DOHH2 (cell line): Measurements from ENCODE around the gene NRXN3.

ENCODE experiments used
- H3F3A ChIP-seq: fragments of 200-600 bp; sonication (generic), shearing (Covaris generic); 2 replicates; pipeline ENCODE4 v1.6.0; 2016; ENCODE audit warnings: antibody characterized with exemption, mild to moderate bottlenecking; ENCODE audit not compliant: control insufficient read depth, insufficient read depth
- H3K27ac ChIP-seq: fragments of 200-600 bp; sonication (generic); 2 replicates; pipeline ENCODE4 v1.5.1; 2014; ENCODE audit warnings: low read depth, mild to moderate bottlenecking, low read length, moderate library complexity
- H3K27me3 ChIP-seq: fragments of 200-600 bp; sonication (generic); 2 replicates; pipeline ENCODE4 v1.6.1; 2014; ENCODE audit warnings: mild to moderate bottlenecking, low read length, mixed read lengths; ENCODE audit not compliant: control insufficient read depth
- H3K36me3 ChIP-seq: fragments of 200-600 bp; sonication (generic); 2 replicates; pipeline ENCODE4 v1.6.1; 2014; ENCODE audit warnings: mild to moderate bottlenecking, low read length, moderate library complexity, mixed read lengths; ENCODE audit not compliant: control insufficient read depth
- H3K4me1 ChIP-seq: fragments of 200-600 bp; sonication (generic); 2 replicates; pipeline ENCODE4 v1.6.1; 2014; ENCODE audit warnings: mild to moderate bottlenecking, low read length, mixed read lengths; ENCODE audit not compliant: control insufficient read depth
- H3K4me2 ChIP-seq: fragments of 200-600 bp; sonication (generic); 2 replicates; pipeline ENCODE4 v1.6.0; 2014; ENCODE audit warnings: mild to moderate bottlenecking, low read length, moderate library complexity
- H3K4me3 ChIP-seq: fragments of 200-600 bp; sonication (generic); 2 replicates; pipeline ENCODE4 v1.5.1; 2014; ENCODE audit warnings: mild to moderate bottlenecking, low read length, mixed read lengths
- H3K79me2 ChIP-seq: fragments of 200-600 bp; sonication (generic); 2 replicates; pipeline ENCODE4 v1.6.1; 2014; ENCODE audit warnings: mild to moderate bottlenecking, low read length, mixed read lengths; ENCODE audit not compliant: control insufficient read depth
- H3K9me2 ChIP-seq: fragments of 200-600 bp; sonication (generic); replicated peaks from 2 replicates; pipeline ENCODE4 v1.6.1; 2014; ENCODE audit warnings: mild to moderate bottlenecking, low read length, mixed read lengths; ENCODE audit not compliant: control insufficient read depth
- H3K9me3 ChIP-seq: fragments of 200-600 bp; sonication (generic); 2 replicates; pipeline ENCODE4 v1.6.1; 2014; ENCODE audit warnings: antibody characterized with exemption, low read length, mixed read lengths; ENCODE audit not compliant: control insufficient read depth, insufficient read depth
- H4K20me1 ChIP-seq: fragments of 200-600 bp; sonication (generic); 2 replicates; pipeline ENCODE4 v1.6.0; 2014; ENCODE audit warnings: low read depth, mild to moderate bottlenecking, antibody characterized with exemption, low read length, moderate library complexity; ENCODE audit not compliant: control insufficient read depth, insufficient read depth
- EZH2phosphoT487 ChIP-seq: fragments of 200-600 bp; sonication (generic); IDR thresholded peaks from 2 replicates; pipeline ENCODE4 v1.6.1; 2017; ENCODE audit warnings: borderline replicate concordance, mild to moderate bottlenecking, antibody characterized with exemption, low read length, moderate library complexity, mixed read lengths
- TF ChIP-seq, protein P1 (sequence below): fragments of 200-600 bp; sonication (generic); IDR thresholded peaks from one replicate; pipeline ENCODE4 v1.5.1; 2014; ENCODE audit warnings: antibody characterized with exemption, mild to moderate bottlenecking, low read depth, low read length; ENCODE audit not compliant: poor library complexity, severe bottlenecking

The NRXN3 gene

DNA sequence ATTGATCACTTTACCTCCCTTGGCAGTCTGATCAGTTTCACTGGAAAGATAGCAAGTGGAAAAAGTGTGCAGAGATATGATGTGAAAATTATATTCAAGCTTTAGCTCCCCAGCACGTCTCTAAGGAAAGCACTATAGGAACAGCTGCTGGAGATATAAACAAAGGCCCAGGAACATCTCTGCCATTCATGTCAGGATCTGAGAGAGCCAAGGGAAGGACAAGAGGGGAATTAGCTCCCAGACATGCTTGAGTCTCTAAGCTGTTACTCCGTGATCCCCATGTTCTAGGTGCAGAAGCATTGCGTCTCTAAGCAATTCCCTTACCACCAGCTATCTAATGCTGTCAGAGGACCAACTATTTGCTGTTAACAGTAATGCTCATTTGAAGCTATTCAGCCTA, 1341.0 kb downstream of the NRXN3 start:
- Histone ChIP-seq H3K4me1 (no peaks in the 10 kb centered on the region), H4K20me1 (no peaks in the 10 kb centered on the region), H3K4me2 (no peak overlapping the region), H3K27ac (no peak overlapping the region), H3F3A (no peaks in the 10 kb centered on the region), H3K27me3 (no peaks in the 10 kb centered on the region), H3K36me3 (no peaks in the 10 kb centered on the region), H3K9me2 (no peaks in the 10 kb centered on the region), H3K4me3 (no peak overlapping the region), H3K79me2 (no peaks in the 10 kb centered on the region), H3K9me3 (no peaks in the 10 kb centered on the region)
- TF ChIP-seq, protein P1, sequence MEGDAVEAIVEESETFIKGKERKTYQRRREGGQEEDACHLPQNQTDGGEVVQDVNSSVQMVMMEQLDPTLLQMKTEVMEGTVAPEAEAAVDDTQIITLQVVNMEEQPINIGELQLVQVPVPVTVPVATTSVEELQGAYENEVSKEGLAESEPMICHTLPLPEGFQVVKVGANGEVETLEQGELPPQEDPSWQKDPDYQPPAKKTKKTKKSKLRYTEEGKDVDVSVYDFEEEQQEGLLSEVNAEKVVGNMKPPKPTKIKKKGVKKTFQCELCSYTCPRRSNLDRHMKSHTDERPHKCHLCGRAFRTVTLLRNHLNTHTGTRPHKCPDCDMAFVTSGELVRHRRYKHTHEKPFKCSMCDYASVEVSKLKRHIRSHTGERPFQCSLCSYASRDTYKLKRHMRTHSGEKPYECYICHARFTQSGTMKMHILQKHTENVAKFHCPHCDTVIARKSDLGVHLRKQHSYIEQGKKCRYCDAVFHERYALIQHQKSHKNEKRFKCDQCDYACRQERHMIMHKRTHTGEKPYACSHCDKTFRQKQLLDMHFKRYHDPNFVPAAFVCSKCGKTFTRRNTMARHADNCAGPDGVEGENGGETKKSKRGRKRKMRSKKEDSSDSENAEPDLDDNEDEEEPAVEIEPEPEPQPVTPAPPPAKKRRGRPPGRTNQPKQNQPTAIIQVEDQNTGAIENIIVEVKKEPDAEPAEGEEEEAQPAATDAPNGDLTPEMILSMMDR, result no peak
- TF ChIP-seq EZH2phosphoT487, result no peak

- TF ChIP-seq EZH2phosphoT487, result no peak
- TF ChIP-seq, protein P1, result no peak
- Histone ChIP-seq H3K4me2 (no peak overlapping the region), H4K20me1 (no peaks in the 10 kb centered on the region)
These were observed 1343.3 kb downstream of the NRXN3 start for GRCh38 chr14:79513446-79513845.

GRCh38 chr14:79514700-79515099, 1344.5 kb downstream of the NRXN3 start:
- no peak overlapping the region for H3K4me2 ChIP-seq
- H3K9me3 ChIP-seq, result no peaks in the 10 kb centered on the region
- H3K9me2 ChIP-seq, result no peaks in the 10 kb centered on the region
- no peaks in the 10 kb centered on the region for H3F3A ChIP-seq
- TF ChIP-seq EZH2phosphoT487, result no peak
- TF ChIP-seq, protein P1, result no peak
- H3K4me3 ChIP-seq, result no peak overlapping the region
- H3K36me3 ChIP-seq, result no peaks in the 10 kb centered on the region
- no peaks in the 10 kb centered on the region for H3K4me1 ChIP-seq
- H3K27ac ChIP-seq, result no peak overlapping the region
- no peaks in the 10 kb centered on the region for H3K79me2 ChIP-seq
- no peaks in the 10 kb centered on the region for H3K27me3 ChIP-seq
- no peaks in the 10 kb centered on the region for H4K20me1 ChIP-seq

More at GRCh38 chr14:79513446-79513845, 1343.3 kb downstream of the NRXN3 start:
- H3F3A ChIP-seq, result no peaks in the 10 kb centered on the region
- no peaks in the 10 kb centered on the region for H3K9me3 ChIP-seq
- no peaks in the 10 kb centered on the region for H3K9me2 ChIP-seq
- H3K27me3 ChIP-seq, result no peaks in the 10 kb centered on the region
- no peaks in the 10 kb centered on the region for H3K36me3 ChIP-seq
- H3K27ac ChIP-seq, result no peak overlapping the region
- H3K4me1 ChIP-seq, result no peaks in the 10 kb centered on the region
- H3K4me3 ChIP-seq, result no peak overlapping the region
- no peaks in the 10 kb centered on the region for H3K79me2 ChIP-seq
